Activated CD8-positive, alpha-beta memory T cell treated with anti-CD3 and anti-CD28 coated beads for 48 hours (primary cell): ENCODE results near the gene MARS1.

Experiments used
- DNase-seq, 3 experiments: peaks; one replicate each; pipeline ENCODE4 v3.0.0-alpha.2; 2020; ENCODE audit warnings: low read depth in 2 of 3, low spot score in 2 of 3

MARS1 gene

DNA sequence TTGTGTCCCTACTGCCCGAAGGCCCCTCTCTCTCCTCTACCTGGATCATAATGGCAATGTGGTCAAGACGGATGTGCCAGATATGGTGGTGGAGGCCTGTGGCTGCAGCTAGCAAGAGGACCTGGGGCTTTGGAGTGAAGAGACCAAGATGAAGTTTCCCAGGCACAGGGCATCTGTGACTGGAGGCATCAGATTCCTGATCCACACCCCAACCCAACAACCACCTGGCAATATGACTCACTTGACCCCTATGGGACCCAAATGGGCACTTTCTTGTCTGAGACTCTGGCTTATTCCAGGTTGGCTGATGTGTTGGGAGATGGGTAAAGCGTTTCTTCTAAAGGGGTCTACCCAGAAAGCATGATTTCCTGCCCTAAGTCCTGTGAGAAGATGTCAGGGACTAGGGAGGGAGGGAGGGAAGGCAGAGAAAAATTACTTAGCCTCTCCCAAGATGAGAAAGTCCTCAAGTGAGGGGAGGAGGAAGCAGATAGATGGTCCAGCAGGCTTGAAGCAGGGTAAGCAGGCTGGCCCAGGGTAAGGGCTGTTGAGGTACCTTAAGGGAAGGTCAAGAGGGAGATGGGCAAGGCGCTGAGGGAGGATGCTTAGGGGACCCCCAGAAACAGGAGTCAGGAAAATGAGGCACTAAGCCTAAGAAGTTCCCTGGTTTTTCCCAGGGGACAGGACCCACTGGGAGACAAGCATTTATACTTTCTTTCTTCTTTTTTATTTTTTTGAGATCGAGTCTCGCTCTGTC, 31.0 kb upstream of the MARS1 start:
- DNase-seq = no peak

DNA sequence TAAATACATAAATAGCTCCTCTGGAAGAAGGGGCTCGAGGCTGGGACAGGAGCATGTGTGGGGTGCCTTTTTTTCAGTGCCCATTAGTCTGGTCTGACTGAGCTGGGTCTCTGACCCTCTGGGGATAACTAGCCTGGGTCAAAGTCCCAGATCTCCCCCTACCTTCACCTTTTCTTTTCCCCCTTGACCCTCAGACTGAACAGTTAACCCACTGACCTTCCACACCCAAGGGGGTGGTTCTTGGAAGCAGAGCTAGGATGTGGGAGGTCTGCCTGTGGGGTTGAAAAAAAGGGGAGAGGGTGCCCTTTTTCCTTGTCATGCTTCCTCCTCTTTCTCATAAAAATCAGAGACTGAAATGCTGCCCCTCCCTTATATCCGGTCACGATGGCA, 29.2 kb upstream of the MARS1 start:
- no peak for DNase-seq

GRCh38 chr12:57459055-57459749, 28.7 kb upstream of the MARS1 start:
- DNase-seq = peak; percentile 81 to 92 (median 89)

DNA sequence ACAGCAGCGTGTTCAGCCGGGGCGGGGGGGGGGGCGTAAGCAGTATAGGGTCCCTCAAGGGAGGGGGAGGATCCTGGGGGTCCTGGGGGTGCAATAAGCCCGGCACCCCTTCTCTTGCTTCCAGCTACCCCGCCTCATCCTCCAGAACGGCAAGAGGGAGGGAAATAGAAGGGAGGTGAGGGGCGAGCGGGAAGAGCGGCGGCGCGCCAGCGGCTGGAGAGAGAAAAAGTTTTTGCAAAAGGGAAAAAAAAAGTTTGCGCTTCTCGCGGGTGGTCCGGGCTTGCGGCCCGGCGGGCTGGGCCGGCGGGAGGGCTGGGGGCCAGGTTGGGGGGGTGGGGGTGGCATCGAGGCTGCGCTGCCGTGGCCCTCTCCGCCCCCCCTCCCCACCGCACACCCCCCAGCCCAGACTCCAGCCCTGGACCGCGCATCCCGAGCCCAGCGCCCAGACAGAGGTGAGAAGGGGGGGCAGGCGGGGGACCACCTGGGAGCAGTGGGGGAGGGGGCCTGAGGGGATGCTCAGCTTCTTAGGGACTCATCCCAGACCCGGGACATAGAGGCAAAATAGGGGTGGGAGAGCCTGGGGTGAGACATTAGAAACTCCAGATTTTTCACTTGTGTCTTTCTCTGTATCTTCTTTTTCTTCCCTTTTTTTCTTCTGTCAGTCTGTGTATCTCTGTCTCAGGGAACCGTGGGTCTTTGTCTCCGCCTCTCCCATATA, 28.0 kb upstream of the MARS1 start, which contains the start of gene GLI1:
Gene GLI1 (plus strand): TSS at position 36 of the 718 bp plus-strand sequence. CDS start 3,907 bp downstream, outside the sequence.
- DNase-seq = no peak

- DNase-seq = no peak
Measured at GRCh38 chr12:57460468-57460784, 27.4 kb upstream of the MARS1 start.

DNA sequence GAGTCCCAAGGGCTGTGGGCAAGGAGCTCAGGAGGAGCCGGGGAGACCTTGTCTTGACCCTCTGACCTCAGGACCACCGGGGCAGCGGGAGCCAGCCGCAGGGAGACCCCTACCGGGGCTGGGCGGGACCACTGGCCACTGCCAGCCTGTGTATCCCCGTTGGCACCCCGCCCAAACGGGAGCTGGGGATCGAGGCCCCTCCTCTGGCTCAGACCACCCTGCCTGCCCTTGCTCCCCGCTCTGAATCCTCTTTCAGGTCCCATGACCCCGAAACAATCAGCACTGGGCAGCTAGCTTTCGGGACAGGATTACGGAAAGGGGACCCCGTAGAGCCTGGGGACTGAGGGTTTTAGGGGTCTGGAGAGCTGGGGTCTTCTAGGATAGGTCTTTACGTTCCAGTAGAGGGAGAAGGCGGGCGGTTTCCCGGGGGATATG, 27.0 kb upstream of the MARS1 start:
- no peak for DNase-seq

GRCh38 chr12:57461276-57461916, 26.5 kb upstream of the MARS1 start:
- DNase-seq = no peak

DNA sequence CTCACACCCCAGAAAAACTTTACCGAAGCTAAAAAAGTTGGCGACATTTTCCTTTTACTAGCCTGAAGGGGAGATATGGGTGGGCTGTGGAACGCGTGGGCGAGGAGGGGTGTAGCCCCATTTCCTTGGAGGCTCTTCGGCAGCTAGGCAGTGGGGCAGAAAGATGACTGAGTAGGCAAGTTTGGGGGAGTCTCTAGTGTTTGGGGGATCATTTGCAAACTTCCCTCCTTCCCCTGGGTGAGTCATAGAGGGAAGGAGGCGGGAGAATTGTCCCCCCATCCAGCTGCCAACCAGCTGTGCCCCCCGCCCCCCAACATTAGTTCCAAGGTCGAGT, 26.0 kb upstream of the MARS1 start:
- no peak for DNase-seq

- DNase-seq = peak in 2 of 3 experiments; percentile 69 to 90
Measured at GRCh38 chr12:57462251-57462911, 25.5 kb upstream of the MARS1 start.

GRCh38 chr12:57462912-57463253, 25.0 kb upstream of the MARS1 start:
- DNase-seq = no peak

DNA sequence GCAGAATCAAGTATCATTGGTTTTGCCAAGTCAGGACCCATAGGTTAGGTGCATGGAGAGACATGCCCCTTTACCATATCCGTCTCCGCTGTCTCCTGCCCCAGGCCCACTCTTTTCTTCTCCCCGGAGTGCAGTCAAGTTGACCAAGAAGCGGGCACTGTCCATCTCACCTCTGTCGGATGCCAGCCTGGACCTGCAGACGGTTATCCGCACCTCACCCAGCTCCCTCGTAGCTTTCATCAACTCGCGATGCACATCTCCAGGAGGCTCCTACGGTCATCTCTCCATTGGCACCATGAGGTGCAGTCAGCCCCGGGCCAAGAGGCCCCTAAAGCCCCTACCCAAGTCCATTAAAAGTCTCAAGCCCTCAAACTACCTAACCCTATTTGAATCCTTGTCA, 23.3 kb upstream of the MARS1 start:
- no peak for DNase-seq

DNA sequence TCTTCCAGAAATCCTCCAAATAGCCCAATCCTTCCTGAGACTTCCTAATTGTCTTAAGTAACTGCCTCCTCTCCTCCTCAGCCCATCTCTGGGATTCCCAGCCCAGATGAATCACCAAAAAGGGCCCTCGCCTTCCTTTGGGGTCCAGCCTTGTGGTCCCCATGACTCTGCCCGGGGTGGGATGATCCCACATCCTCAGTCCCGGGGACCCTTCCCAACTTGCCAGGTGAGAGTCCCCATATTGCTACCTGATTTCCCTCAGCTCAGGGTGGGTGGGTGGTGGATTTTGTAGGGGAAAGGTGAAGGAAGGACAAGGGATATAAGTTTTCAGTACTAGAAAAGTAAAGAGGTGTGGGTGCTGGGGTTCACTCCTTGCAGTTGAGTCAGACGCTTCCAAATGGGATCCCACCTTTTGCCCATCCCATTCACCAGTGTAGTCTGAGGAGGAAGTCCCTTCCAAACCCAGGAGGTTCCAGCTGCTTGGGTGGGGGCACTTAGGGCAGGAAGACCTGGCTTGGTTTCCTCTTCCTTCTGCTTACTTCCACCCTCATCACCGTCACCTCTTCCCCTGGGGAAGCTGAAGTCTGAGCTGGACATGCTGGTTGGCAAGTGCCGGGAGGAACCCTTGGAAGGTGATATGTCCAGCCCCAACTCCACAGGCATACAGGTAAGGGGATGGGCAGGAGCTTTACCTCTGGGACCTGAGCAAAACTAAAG, 22.7 kb upstream of the MARS1 start:
- no peak for DNase-seq

DNA sequence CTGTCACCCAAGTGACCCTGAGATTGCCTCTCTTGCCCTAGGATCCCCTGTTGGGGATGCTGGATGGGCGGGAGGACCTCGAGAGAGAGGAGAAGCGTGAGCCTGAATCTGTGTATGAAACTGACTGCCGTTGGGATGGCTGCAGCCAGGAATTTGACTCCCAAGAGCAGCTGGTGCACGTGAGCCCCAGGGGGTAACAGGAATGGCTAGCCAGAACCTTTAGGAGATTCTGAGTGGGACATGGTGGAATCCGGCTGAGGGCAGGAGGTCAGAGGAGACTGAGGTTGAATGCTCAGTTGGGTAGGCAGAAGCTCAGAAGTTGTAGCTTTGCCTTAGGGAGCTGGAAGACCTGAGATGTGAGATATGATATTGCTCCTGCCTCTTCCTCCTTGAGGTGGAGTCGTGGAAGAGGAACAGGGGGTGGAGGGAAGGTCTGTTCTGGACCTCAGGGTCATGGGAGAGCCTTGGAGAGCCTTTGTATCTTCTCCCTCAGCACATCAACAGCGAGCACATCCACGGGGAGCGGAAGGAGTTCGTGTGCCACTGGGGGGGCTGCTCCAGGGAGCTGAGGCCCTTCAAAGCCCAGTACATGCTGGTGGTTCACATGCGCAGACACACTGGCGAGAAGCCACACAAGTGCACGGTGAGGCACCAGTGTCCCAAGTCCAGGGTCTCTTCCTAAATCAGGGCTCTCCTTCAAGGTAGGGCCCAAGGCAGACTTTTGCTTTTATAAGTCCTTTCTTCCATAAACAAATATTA, 21.9 kb upstream of the MARS1 start:
- DNase-seq = no peak

- DNase-seq = no peak
Measured at GRCh38 chr12:57467212-57467874, 20.5 kb upstream of the MARS1 start.

DNA sequence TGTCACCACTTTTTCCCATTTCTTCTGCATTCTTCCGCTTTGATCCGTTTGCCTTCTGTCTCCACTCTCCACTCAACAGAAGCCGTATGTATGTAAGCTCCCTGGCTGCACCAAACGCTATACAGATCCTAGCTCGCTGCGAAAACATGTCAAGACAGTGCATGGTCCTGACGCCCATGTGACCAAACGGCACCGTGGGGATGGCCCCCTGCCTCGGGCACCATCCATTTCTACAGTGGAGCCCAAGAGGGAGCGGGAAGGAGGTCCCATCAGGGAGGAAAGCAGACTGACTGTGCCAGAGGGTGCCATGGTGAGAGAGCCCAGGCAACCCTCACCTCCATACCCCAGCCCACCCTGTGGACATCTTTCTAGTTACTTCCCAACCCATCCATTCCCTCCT, 20.0 kb upstream of the MARS1 start:
- DNase-seq = no peak

- no peak for DNase-seq
Measured at GRCh38 chr12:57469296-57470164, 18.3 kb upstream of the MARS1 start.

GRCh38 chr12:57470286-57470969, 17.4 kb upstream of the MARS1 start:
- DNase-seq = no peak
